ENCODE measurements around the gene SORBS1.
"Not testable (repeated sequence)": the region's sequence is repeated elsewhere in the genome, so short reads cannot be mapped to it uniquely, and the experiment has no call there.

SORBS1 gene

GRCh38 chr10:95482501-95483233 is 78.5 kb downstream of the SORBS1 start:
- no peak for DNase-seq (ENCODE audit: low read depth)

GRCh38 chr10:95480901-95481491 is 80.2 kb downstream of the SORBS1 start:
- DNase-seq (ENCODE audit: low read depth) = no peak

GRCh38 chr10:95480102-95480900 is 80.9 kb downstream of the SORBS1 start:
- DNase-seq (ENCODE audit: low read depth) = no peak

DNA sequence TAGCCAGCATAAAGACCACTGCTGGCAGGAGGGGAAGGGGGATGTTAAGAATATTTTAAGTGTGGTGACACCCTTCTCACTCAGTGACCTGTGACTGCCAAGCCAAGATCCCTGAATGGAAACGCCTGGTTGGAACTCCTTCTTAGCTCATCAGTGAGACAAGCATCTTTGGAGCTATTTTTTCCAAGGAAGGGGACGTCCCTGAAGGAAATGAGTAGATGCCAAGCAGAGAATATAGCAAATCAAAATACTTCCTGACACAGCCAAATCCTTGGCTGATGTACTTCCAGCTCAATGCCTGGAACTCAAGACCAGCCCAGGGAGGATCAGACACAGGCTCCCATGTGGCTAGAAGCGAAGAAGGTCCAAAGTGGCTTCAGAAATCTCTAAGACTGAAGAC is 82.2 kb downstream of the SORBS1 start:
- no peak for DNase-seq (ENCODE audit: low read depth)

DNA sequence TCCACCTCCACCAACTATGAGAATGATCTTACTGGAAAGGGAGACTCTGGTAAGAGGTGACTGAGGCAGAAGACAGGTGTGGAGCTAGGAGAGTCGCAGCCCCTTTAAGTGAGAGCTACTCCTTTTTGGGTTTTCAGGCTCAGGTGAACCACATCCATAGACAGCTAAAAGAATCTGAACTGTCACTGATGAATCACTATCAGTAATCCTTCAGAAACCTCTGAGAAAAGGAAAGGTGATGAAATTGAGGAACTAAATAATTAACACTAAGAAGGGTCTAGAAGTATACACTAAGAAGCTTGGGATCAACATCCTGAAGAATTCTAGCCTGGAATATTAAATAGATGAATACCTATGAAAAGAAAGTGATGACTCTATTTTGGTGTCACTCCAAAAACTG is 83.0 kb downstream of the SORBS1 start:
- DNase-seq (ENCODE audit: low read depth) = no peak

DNA sequence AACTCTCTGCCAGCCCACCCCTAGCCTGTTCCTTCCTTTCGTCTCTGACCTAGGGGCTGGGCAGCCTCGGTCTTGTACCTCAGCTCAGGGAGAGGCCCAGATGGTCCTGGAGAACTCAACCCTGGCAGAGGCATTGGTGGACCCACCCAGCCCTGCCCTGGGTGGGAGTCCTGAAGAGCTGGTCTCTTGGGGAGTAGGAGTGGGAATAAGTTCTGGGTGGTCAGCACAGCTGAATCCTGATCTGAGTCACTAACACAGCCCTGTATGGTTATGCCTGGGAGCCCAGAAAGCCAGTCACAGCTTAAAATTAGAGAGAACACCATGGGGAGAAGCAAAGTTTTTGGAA is 84.0 kb downstream of the SORBS1 start:
- no peak for DNase-seq (ENCODE audit: low read depth)

- DNase-seq (ENCODE audit: low read depth) = no peak
Measured at GRCh38 chr10:95476469-95477174, 84.5 kb downstream of the SORBS1 start.

- DNase-seq (ENCODE audit: low read depth) = no peak
Measured at GRCh38 chr10:95475827-95476468, 85.2 kb downstream of the SORBS1 start.

GRCh38 chr10:95475003-95475383 is 86.2 kb downstream of the SORBS1 start:
- no peak for DNase-seq (ENCODE audit: low read depth)

- peak; percentile 51 for DNase-seq (ENCODE audit: low read depth)
Measured at GRCh38 chr10:95474228-95475002, 86.8 kb downstream of the SORBS1 start.

DNA sequence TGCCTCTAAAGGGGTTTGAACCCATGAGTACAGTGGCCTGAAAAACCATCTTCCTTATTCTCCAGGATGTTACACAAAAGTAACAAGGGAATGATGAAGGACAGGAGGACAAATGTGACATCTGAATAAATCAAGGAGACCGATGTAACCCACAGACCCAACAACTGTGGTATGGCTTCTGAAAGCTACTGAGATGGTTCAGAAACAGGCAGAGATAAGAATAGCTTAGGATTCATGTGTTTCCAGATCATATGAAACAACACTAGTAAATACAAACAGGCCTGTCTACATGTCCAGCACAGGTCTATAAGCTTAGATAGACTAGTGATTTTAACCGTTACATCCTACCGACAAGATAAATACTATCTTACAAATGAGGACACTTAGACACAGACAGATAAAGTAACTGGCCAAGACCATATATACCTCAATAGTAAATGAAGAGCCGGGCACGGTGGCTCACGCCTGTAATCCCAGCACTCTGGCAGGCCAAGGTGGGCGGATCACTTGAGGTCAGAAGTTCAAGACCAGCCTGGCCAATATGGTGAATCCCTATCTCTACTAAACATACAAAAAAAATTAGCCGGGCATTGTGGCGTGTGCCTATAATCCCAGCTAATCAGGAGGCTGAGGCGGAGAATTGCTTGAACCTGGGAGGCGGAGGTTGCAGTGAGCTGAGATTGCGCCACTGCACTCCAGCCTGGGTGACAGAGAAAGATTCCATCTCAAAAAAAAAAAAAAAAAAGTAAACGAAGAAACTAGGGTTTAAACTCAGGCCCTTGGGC is 88.7 kb downstream of the SORBS1 start:
- DNase-seq (ENCODE audit: low read depth) = no peak

- no peak for DNase-seq (ENCODE audit: low read depth)
Measured at GRCh38 chr10:95469676-95470075, 91.5 kb downstream of the SORBS1 start.

GRCh38 chr10:95469251-95469650 is 91.9 kb downstream of the SORBS1 start:
- DNase-seq (ENCODE audit: low read depth) = no peak

GRCh38 chr10:95467642-95468041 is 93.5 kb downstream of the SORBS1 start:
- not testable (repeated sequence) for DNase-seq (ENCODE audit: low read depth)

DNA sequence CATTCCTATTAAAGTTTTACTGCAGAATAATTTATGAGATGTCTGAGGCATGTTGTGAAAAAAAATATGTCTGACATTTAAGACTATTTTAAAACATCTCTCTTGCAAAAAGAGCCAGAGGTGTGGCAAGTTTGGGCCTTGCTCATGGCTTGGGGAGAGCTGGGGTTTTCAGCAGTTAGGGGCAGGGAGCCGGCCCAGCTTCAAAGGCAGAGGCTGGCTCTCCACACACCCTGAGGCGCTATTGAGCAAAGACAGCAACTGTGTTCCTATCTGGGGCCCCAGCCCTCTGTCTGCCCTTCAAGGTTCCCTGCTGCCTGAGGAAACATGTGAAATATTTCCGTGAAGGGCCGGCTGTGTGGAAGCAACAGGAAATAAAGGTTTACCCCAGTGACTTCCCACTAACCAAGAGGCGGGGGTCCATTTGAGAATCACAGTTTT is 94.0 kb downstream of the SORBS1 start:
- DNase-seq (ENCODE audit: low read depth) = no peak

GRCh38 chr10:95466436-95466835 is 94.7 kb downstream of the SORBS1 start:
- no peak for DNase-seq (ENCODE audit: low read depth)

- no peak for DNase-seq (ENCODE audit: low read depth)
Measured at GRCh38 chr10:95464280-95464679, 96.9 kb downstream of the SORBS1 start.

GRCh38 chr10:95462740-95463667 is 98.2 kb downstream of the SORBS1 start:
- DNase-seq (ENCODE audit: low read depth) = no peak

- DNase-seq (ENCODE audit: low read depth) = no peak
Measured at GRCh38 chr10:95461611-95462010, 99.6 kb downstream of the SORBS1 start.
